A549 (cell line): ENCODE measurements around the gene CIAO3.

Experiments used
- EP300 ChIP-seq, 2 experiments: fragments of >200 bp; sonication (Bioruptor Twin); formaldehyde crosslinking; IDR thresholded peaks; 2 replicates in 1 of 2; 3 replicates in 1 of 2; pipeline ENCODE4 v1.6.1; 2016 to 2017
- KDM5A ChIP-seq: fragments of 200-600 bp; sonication (generic); IDR thresholded peaks from 2 replicates; pipeline ENCODE4 v1.6.1; 2016; ENCODE audit warnings: antibody characterized with exemption, mild to moderate bottlenecking
- MAFK ChIP-seq: fragments of 450-650 bp; IDR thresholded peaks from 2 replicates; pipeline ENCODE4 v1.6.1; 2014; ENCODE audit not compliant: partially characterized antibody
- POLR2A ChIP-seq: IDR thresholded peaks from 2 replicates; pipeline ENCODE4 v1.6.1; 2012; ENCODE audit warnings: mild to moderate bottlenecking, low read length
- TF ChIP-seq, protein P1 (sequence below): IDR thresholded peaks from 2 replicates; pipeline ENCODE4 v1.6.1; 2012; ENCODE audit warnings: low read depth, borderline replicate concordance
- TF ChIP-seq, protein P2 (sequence below): fragments of 250-450 bp; sonication (Bioruptor Pico); IDR thresholded peaks from 2 replicates; pipeline ENCODE4 v1.5.0; 2021; ENCODE audit warnings: mild to moderate bottlenecking, moderate library complexity, borderline replicate concordance
- TF ChIP-seq, protein P3 (sequence below): fragments of 200-600 bp; sonication (generic); IDR thresholded peaks from 2 replicates; pipeline ENCODE4 v1.6.1; 2016; ENCODE audit warnings: antibody characterized with exemption, mild to moderate bottlenecking, moderate library complexity

DNA sequence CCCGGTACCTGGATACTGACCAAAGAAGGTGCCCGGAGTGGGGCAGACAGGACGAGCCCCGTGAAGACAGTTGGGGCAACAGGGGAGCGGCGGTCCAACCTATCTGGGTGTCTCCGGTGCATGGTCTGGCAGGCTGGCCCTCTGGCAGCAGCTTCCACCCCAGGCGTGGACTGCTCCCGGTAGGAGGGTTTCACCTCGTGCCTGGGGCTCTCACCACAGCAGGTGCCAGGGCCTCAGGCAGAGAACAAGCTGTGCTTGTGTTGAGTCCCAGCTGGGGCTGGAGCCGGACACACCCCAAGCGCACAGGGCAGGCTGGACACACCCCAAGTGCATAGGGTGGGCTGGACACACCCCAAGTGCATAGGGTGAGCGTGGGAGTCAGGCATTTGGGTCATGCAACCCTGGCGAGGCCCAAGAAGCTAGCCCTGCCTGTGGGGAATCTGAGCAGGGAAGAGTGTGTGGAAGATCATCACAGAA, 33.7 kb downstream of the CIAO3 start:
- TF ChIP-seq EP300 (IDR thresholded peaks at IDR 0.05) (no peak), POLR2A (no peak), KDM5A (no peak), MAFK (no peak)
- TF ChIP-seq, protein P1, sequence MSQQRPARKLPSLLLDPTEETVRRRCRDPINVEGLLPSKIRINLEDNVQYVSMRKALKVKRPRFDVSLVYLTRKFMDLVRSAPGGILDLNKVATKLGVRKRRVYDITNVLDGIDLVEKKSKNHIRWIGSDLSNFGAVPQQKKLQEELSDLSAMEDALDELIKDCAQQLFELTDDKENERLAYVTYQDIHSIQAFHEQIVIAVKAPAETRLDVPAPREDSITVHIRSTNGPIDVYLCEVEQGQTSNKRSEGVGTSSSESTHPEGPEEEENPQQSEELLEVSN = no peak
- TF ChIP-seq, protein P2, sequence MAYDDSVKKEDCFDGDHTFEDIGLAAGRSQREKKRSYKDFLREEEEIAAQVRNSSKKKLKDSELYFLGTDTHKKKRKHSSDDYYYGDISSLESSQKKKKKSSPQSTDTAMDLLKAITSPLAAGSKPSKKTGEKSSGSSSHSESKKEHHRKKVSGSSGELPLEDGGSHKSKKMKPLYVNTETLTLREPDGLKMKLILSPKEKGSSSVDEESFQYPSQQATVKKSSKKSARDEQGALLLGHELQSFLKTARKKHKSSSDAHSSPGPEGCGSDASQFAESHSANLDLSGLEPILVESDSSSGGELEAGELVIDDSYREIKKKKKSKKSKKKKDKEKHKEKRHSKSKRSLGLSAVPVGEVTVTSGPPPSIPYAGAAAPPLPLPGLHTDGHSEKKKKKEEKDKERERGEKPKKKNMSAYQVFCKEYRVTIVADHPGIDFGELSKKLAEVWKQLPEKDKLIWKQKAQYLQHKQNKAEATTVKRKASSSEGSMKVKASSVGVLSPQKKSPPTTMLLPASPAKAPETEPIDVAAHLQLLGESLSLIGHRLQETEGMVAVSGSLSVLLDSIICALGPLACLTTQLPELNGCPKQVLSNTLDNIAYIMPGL = no peak
- TF ChIP-seq, protein P3, sequence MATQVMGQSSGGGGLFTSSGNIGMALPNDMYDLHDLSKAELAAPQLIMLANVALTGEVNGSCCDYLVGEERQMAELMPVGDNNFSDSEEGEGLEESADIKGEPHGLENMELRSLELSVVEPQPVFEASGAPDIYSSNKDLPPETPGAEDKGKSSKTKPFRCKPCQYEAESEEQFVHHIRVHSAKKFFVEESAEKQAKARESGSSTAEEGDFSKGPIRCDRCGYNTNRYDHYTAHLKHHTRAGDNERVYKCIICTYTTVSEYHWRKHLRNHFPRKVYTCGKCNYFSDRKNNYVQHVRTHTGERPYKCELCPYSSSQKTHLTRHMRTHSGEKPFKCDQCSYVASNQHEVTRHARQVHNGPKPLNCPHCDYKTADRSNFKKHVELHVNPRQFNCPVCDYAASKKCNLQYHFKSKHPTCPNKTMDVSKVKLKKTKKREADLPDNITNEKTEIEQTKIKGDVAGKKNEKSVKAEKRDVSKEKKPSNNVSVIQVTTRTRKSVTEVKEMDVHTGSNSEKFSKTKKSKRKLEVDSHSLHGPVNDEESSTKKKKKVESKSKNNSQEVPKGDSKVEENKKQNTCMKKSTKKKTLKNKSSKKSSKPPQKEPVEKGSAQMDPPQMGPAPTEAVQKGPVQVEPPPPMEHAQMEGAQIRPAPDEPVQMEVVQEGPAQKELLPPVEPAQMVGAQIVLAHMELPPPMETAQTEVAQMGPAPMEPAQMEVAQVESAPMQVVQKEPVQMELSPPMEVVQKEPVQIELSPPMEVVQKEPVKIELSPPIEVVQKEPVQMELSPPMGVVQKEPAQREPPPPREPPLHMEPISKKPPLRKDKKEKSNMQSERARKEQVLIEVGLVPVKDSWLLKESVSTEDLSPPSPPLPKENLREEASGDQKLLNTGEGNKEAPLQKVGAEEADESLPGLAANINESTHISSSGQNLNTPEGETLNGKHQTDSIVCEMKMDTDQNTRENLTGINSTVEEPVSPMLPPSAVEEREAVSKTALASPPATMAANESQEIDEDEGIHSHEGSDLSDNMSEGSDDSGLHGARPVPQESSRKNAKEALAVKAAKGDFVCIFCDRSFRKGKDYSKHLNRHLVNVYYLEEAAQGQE = no peak
